GM13977 (cell line): ENCODE measurements around the gene ARRB2.

Experiments
- DNase-seq: peaks from one replicate; pipeline ENCODE4 v3.0.0; 2012; ENCODE audit warnings: low spot score
- in situ Hi-C: fragments of 300-500 bp; cut with MboI; formaldehyde crosslinking; loops from one replicate; pipeline ENCODE4 v1.12.0; 2022; ENCODE audit warnings: low sequenced_read_pairs, low pct_unique_long_range_greater_than_20kb, mixed read lengths, inconsistent platforms; ENCODE audit not compliant: unreplicated experiment
- TF ChIP-seq, protein P1 (sequence below): IDR thresholded peaks from 2 replicates; pipeline ENCODE4 v1.5.1; 2012; ENCODE audit warnings: mild to moderate bottlenecking, control low read depth; ENCODE audit not compliant: insufficient read depth; ENCODE audit errors: extremely low read depth, missing control alignments

ARRB2 gene

DNA sequence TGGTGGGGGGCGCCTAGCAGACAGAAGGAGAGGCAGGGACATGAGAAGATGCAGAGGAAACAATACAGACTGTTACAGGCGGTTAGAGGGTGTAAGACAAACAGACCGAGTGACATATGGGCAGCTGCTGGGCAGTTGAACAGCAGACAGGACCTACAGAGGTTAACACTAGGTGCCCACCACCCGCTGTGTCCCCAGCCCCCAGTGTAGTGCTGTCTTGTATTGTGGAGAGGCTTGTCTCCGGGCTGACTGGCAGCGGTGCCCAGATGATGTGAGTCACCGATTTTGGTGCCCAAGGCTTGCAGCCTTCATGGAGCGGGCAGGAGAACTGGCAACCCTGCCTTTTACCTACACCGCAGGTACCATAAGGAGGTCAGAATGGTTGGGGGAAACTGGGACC, 31.7 kb downstream of the ARRB2 start:
- in situ Hi-C loops = no loop called here
- no peak for DNase-seq
- TF ChIP-seq, protein P1, sequence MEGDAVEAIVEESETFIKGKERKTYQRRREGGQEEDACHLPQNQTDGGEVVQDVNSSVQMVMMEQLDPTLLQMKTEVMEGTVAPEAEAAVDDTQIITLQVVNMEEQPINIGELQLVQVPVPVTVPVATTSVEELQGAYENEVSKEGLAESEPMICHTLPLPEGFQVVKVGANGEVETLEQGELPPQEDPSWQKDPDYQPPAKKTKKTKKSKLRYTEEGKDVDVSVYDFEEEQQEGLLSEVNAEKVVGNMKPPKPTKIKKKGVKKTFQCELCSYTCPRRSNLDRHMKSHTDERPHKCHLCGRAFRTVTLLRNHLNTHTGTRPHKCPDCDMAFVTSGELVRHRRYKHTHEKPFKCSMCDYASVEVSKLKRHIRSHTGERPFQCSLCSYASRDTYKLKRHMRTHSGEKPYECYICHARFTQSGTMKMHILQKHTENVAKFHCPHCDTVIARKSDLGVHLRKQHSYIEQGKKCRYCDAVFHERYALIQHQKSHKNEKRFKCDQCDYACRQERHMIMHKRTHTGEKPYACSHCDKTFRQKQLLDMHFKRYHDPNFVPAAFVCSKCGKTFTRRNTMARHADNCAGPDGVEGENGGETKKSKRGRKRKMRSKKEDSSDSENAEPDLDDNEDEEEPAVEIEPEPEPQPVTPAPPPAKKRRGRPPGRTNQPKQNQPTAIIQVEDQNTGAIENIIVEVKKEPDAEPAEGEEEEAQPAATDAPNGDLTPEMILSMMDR = no peak

DNA sequence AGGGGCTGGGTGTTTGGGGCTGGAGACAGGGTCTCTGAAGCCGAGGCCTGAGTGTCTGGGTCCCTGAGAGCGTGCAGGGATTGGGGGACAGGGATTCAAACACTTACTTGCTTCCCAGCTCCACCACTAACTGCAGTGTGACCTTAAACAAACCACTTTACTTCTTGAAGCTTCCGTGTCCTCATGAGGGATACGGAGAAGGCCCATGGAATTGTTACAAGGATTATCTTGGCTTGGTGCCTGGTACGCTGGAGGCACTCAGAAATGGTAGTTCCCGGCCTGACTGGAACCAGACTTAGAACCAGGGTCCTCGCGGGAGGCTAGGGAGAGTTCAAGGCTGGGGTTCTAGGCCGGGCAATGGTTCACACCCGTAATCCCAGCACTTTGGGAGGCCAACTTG, 32.2 kb downstream of the ARRB2 start:
- in situ Hi-C loops = no loop called here
- DNase-seq = no peak
- TF ChIP-seq, protein P1 = no peak

DNA sequence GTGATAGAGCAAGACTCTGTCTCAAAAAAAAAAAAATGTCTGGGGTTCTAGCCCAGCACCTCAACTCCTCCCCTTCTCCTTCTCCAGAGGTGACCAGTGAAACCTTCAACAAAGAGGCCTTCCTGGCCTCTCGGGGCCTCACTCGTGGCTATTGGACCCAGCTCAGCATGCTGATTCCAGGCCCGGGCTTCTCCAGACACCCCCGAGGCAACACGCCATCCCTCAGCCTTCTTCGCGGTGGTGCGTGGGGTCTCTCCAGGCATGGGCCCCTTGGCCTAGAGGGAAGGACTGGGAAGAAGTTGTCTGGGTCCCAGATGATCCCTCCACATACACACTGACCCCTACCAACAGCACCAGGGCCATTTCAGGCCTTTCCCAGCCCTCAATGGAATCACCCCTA, 32.8 kb downstream of the ARRB2 start:
- TF ChIP-seq, protein P1 = no peak
- in situ Hi-C loops = no loop called here

DNA sequence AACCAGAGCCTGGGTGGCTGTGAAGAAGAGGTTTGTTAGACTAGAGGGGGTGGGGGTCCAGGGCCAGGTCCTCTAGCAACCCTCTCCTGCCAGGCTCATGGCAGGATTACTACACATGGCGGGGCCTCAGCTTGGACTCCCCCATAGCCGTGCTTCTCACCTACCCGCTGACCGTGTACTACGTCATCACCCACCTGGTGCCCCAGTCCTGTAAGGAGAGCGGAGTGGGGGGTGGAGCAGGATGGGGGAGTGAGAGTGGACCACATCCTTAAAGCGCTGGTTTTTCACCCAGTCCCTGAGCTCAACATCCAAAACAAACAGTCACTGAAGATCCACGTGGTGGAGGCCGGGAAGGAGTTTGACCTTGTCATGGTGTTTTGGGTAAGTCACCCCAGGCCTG, 33.5 kb downstream of the ARRB2 start:
- TF ChIP-seq, protein P1 = no peak
- no peak for DNase-seq
- in situ Hi-C loops = no loop called here

More for the DNA sequence above, 32.8 kb downstream of the ARRB2 start:
- DNase-seq = no peak

DNA sequence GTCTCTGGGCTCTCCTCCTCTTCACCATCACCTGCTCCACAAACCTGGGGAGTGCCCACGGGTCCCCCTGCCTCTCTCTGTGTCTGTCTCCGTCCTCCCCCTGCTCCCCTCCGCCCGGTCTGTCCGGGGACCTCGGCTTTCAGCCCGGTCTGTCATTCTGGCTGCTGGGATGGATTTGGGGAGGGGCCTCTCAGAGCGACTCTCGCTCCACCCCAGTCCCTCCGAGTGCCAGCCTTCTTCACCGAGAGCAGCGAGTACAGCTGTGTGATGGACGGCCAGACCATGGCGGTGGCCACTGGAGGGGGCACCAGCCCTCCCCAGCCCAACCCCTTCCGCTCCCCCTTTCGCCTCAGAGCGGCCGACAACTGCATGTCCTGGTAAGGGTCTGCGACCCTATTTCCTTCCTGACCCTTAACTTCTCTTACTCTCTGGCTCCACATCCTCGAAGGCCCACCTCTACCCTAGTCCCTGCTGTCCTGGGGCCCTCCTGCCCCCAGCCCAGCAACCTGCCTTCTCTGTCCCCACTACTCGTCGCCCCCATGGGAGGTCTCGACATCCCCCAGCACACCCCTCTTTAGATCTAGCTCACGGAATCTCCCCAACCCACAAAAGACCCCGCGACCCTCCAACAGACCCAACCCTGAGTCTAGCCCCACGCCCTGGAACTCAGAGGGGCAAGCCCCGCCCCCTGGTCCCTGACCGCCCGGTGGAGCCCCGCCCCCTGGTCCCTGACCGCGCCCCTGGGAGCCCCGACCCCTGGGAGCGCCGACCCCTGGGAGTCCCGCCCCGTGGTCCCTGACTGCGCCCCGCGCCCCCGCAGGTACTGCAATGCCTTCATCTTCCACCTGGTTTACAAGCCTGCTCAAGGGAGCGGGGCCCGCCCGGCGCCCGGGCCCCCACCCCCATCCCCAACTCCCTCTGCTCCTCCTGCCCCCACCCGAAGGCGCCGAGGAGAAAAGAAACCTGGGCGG, 34.9 kb downstream of the ARRB2 start:
- no peak for DNase-seq
- in situ Hi-C loops = no loop called here
- TF ChIP-seq, protein P1 = no peak

DNA sequence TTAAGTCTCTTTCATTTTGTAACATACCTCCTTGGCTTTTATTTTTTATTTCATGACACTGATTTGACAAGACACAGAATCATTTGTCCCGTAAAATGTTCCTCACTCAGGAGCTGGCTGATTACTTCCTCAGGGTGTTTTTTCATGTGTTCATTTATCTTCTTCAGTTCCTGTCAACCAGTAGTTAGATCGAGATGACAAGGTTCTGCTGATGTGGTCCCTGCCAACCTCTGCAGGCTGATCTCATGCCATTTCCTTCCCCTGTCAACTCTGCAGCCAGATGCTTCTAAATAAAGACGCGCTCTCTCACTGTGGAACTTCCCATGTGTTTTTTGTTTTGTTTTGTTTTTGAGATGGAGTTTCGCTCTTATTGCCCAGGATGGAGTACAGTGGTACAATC, 37.4 kb downstream of the ARRB2 start:
- DNase-seq = peak; percentile 36
- in situ Hi-C loops = no loop called here
- TF ChIP-seq, protein P1 = no peak

DNA sequence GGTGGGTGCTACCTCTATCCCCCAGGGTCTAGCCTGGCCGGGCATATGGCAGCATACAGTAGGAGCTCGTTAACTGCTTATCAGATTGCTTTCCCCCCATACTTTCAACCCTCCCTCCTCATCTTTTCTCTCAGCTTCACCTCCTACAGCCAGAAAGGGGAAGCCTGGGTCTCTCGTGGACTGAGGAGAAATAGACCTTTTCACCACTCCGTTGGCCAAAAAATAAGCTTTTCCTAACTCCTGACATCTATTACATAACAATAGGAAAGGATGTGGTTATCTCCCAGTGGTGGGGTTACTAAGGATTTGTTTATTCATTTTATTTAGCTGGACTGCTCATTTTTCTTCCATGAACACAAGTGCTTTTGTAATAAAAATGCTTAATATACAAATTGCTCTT, 38.3 kb downstream of the ARRB2 start:
- DNase-seq = no peak
- in situ Hi-C loops = no loop called here
- TF ChIP-seq, protein P1 = no peak
